Measurements from ENCODE around the gene PPT1.
A peak's percentile ranks its signal among the peaks of the same experiment; 100 is the strongest.

Gene PPT1

DNA sequence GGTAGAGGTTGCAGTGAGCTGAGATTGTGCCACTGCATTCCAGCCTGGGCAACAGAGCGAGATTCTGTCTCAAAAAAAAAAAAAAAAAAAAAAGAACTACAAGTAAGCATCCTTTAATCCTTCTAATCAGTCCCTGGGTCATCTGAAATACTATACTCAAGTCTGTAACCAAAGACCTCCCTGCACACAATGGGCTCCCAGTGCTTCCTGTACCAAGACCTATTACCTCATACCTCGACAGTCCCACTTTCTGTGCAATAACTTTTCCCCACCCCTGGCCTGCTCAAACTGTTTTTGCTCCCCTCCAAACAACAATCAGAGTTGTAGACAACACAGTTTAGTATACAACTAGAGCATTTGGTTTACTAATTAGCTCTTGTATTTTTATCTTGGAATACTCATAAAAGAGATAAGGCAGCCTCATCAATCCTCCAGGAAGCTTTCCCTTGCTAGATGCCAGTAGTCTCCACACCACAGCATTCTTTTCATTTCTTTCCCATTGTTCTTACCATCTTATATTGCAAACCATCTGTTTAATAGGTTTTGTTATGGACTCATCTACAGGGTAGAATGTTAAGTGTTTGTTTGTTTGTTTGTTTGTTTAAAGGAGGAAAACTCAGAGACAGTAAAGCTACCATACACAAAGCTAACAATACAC, 45.0 kb upstream of the PPT1 start (continued):
- TF ChIP-seq, protein P1, sequence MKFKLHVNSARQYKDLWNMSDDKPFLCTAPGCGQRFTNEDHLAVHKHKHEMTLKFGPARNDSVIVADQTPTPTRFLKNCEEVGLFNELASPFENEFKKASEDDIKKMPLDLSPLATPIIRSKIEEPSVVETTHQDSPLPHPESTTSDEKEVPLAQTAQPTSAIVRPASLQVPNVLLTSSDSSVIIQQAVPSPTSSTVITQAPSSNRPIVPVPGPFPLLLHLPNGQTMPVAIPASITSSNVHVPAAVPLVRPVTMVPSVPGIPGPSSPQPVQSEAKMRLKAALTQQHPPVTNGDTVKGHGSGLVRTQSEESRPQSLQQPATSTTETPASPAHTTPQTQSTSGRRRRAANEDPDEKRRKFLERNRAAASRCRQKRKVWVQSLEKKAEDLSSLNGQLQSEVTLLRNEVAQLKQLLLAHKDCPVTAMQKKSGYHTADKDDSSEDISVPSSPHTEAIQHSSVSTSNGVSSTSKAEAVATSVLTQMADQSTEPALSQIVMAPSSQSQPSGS (tag by site-specific recombination; IDR thresholded peaks at IDR 0.05; ENCODE audit: low read depth): 0 out of 2 replicates have a peak, but pooled peaks have one; percentile 30
- TF ChIP-seq KLF10 (tag by site-specific recombination; IDR thresholded peaks at IDR 0.05) (no peak), PRDM10 (tag by site-specific recombination; IDR thresholded peaks at IDR 0.05) (peak; percentile 83), ZNF18 (tag by site-specific recombination; IDR thresholded peaks at IDR 0.05) (no peak), GFI1B (tag by site-specific recombination; IDR thresholded peaks at IDR 0.05) (no peak), ZNF660 (tag by site-specific recombination; IDR thresholded peaks at IDR 0.05) (no peak), TRIM28 (IDR thresholded peaks at IDR 0.05; ENCODE audit: borderline replicate concordance, low read length) (no peak), ELK4 (IDR thresholded peaks at IDR 0.05; ENCODE audit: borderline replicate concordance, low read depth, low read length) (no peak), ZNF114 (tag by site-specific recombination; IDR thresholded peaks at IDR 0.05) (no peak), PATZ1 (tag by site-specific recombination; IDR thresholded peaks at IDR 0.05) (peak; percentile 39; the same call in 1 of the 2 replicates), ZNF600 (tag by site-specific recombination; IDR thresholded peaks at IDR 0.05) (no peak), ZBTB44 (tag by site-specific recombination; IDR thresholded peaks at IDR 0.05) (0 out of 2 replicates have a peak, but pooled peaks have one; percentile 22), PRDM1 (tag by site-specific recombination; IDR thresholded peaks at IDR 0.05) (peak; percentile 65; the same call in 1 of the 2 replicates), GLIS1 (tag by site-specific recombination; IDR thresholded peaks at IDR 0.05) (peak; percentile 60), ZNF302 (tag by site-specific recombination; IDR thresholded peaks at IDR 0.05; ENCODE audit: low read depth) (no peak), ZNF629 (tag by site-specific recombination; IDR thresholded peaks at IDR 0.05) (peak; percentile 84), ZNF544 (tag by site-specific recombination; IDR thresholded peaks at IDR 0.05) (no peak), OSR2 (tag by site-specific recombination; IDR thresholded peaks at IDR 0.05) (peak; percentile 43; the same call in 1 of the 2 replicates), ZNF202 (tag by site-specific recombination; IDR thresholded peaks at IDR 0.05; ENCODE audit: borderline replicate concordance) (no peak), ZNF677 (tag by site-specific recombination; IDR thresholded peaks at IDR 0.05) (no peak), ZNF2 (tag by site-specific recombination; IDR thresholded peaks at IDR 0.05) (0 out of 2 replicates have a peak, but pooled peaks have one; percentile 41), ZSCAN4 (tag by site-specific recombination; IDR thresholded peaks at IDR 0.05) (no peak)
- TF ChIP-seq, protein P2, sequence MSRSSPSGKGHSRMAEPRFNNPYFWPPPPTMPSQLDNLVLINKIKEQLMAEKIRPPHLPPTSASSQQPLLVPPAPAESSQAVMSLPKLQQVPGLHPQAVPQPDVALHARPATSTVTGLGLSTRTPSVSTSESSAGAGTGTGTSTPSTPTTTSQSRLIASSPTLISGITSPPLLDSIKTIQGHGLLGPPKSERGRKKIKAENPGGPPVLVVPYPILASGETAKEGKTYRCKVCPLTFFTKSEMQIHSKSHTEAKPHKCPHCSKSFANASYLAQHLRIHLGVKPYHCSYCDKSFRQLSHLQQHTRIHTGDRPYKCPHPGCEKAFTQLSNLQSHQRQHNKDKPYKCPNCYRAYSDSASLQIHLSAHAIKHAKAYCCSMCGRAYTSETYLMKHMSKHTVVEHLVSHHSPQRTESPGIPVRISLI (tag by site-specific recombination; IDR thresholded peaks at IDR 0.05): peak; percentile 63; the same call in 1 of the 2 replicates
- TF ChIP-seq, protein P3, sequence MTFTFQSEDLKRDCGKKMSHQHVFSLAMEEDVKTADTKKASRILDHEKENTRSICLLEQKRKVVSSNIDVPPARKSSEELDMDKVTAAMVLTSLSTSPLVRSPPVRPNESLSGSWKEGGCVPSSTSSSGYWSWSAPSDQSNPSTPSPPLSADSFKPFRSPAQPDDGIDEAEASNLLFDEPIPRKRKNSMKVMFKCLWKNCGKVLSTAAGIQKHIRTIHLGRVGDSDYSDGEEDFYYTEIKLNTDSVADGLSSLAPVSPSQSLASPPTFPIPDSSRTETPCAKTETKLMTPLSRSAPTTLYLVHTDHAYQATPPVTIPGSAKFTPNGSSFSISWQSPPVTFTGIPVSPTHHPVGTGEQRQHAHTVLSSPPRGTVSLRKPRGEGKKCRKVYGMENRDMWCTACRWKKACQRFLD (tag by site-specific recombination; IDR thresholded peaks at IDR 0.05): no peak
